MM.1S (cell line): Measurements from ENCODE around the gene PRR19.
"Not testable (repeated sequence)": the region's sequence is repeated elsewhere in the genome, so short reads cannot be mapped to it uniquely, and the experiment has no call there.

Source experiments
- DNase-seq: peaks from one replicate; pipeline ENCODE4 v3.0.0-alpha.2; 2015
- H2AFZ ChIP-seq: fragments of 300-600 bp; sonication (generic); 2 replicates; pipeline ENCODE4 v1.6.0; 2016; ENCODE audit warnings: antibody characterized with exemption, low read length
- H3F3A ChIP-seq: fragments of 300-600 bp; sonication (generic); 2 replicates; pipeline ENCODE4 v1.6.1; 2016; ENCODE audit warnings: mild to moderate bottlenecking, antibody characterized with exemption, low read length, moderate library complexity, mixed read lengths; ENCODE audit not compliant: insufficient read depth
- H3K27ac ChIP-seq: fragments of 300-600 bp; sonication (generic); 2 replicates; pipeline ENCODE4 v1.5.1; 2016; ENCODE audit warnings: mild to moderate bottlenecking, low read length
- H3K27me3 ChIP-seq: fragments of 300-600 bp; sonication (generic); replicated peaks from 2 replicates; pipeline ENCODE4 v1.6.0; 2016; ENCODE audit warnings: low read length; ENCODE audit not compliant: insufficient read depth
- H3K36me3 ChIP-seq: fragments of 300-600 bp; sonication (generic); replicated peaks from 2 replicates; pipeline ENCODE4 v1.6.1; 2016; ENCODE audit warnings: mild to moderate bottlenecking, low read length, mixed read lengths; ENCODE audit not compliant: insufficient read depth
- H3K4me1 ChIP-seq: fragments of 300-600 bp; sonication (generic); 2 replicates; pipeline ENCODE4 v1.6.1; 2016; ENCODE audit warnings: low read length, mixed read lengths
- H3K4me2 ChIP-seq: fragments of 300-600 bp; sonication (generic); 2 replicates; pipeline ENCODE4 v1.6.0; 2016; ENCODE audit warnings: low read depth, low read length
- H3K4me3 ChIP-seq: fragments of 300-600 bp; sonication (generic); 2 replicates; pipeline ENCODE4 v1.5.1; 2016; ENCODE audit warnings: low read length, mixed read lengths
- H3K79me2 ChIP-seq: fragments of 300-600 bp; sonication (generic); 2 replicates; pipeline ENCODE4 v1.6.1; 2016; ENCODE audit warnings: mixed run types, low read length, mixed read lengths
- H3K9ac ChIP-seq: fragments of 300-600 bp; sonication (generic); 2 replicates; pipeline ENCODE4 v1.6.1; 2016; ENCODE audit warnings: low read length, mixed read lengths
- H3K9me2 ChIP-seq: fragments of 300-600 bp; sonication (generic); replicated peaks from 2 replicates; pipeline ENCODE4 v1.6.1; 2016; ENCODE audit warnings: mild to moderate bottlenecking, low read length, mixed read lengths; ENCODE audit not compliant: insufficient read depth
- H3K9me3 ChIP-seq: fragments of 300-600 bp; sonication (generic); replicated peaks from 2 replicates; pipeline ENCODE4 v1.6.1; 2016; ENCODE audit warnings: mild to moderate bottlenecking, low read length, mixed read lengths; ENCODE audit not compliant: insufficient read depth
- H4K20me1 ChIP-seq: fragments of 300-600 bp; sonication (generic); 2 replicates; pipeline ENCODE4 v1.6.1; 2016; ENCODE audit warnings: mild to moderate bottlenecking, low read length, moderate library complexity, mixed read lengths; ENCODE audit not compliant: insufficient read depth
- EZH2 ChIP-seq: fragments of 300-600 bp; sonication (generic); optimal IDR thresholded peaks from 2 replicates; pipeline ENCODE3; 2017; ENCODE audit warnings: low read depth, mild to moderate bottlenecking, antibody characterized with exemption, low read length, mixed read lengths
- EZH2phosphoT487 ChIP-seq: fragments of 300-600 bp; sonication (generic); IDR thresholded peaks from 2 replicates; pipeline ENCODE4 v1.6.1; 2018; ENCODE audit warnings: antibody characterized with exemption, low read length
- TF ChIP-seq, protein P1 (sequence below): fragments of 300-600 bp; sonication (generic); IDR thresholded peaks from 2 replicates; pipeline ENCODE4 v1.5.1; 2016; ENCODE audit warnings: antibody characterized with exemption, low read length, mixed read lengths

PRR19 gene

DNA sequence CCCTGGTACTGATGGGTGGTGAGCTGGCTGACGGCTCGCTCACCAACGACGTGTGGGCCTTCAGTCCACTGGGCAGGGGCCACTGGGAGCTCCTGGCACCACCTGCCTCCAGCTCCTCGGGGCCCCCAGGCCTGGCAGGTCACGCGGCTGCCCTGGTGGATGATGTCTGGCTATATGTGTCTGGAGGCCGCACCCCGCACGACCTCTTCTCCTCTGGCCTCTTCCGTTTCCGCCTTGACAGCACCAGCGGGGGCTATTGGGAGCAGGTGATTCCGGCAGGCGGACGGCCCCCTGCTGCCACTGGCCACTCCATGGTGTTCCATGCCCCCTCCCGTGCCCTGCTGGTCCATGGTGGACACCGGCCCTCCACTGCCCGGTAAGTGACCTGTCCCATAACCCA lies 34.0 kb downstream of the PRR19 start:
- no peak overlapping the region for H3K9ac ChIP-seq
- no peak for DNase-seq

GRCh38 chr19:42339126-42339860 lies 37.4 kb downstream of the PRR19 start:
- not testable (repeated sequence) for H3K4me2 ChIP-seq, H3K27me3 ChIP-seq, DNase-seq, H3K4me1 ChIP-seq, H3K79me2 ChIP-seq, H3K9ac ChIP-seq, H3F3A ChIP-seq, H3K27ac ChIP-seq, H3K9me3 ChIP-seq, H2AFZ ChIP-seq, H3K4me3 ChIP-seq, H3K36me3 ChIP-seq, H3K9me2 ChIP-seq, H4K20me1 ChIP-seq

More for the DNA sequence above, 34.0 kb downstream of the PRR19 start:
- H3K9me3 ChIP-seq: no peaks in the 10 kb centered on the region
- H3K4me1 ChIP-seq: no peaks in the 10 kb centered on the region
- no peaks in the 10 kb centered on the region for H3K9me2 ChIP-seq
- H2AFZ ChIP-seq: no peak overlapping the region
- no peaks in the 10 kb centered on the region for H3K79me2 ChIP-seq
- no peak overlapping the region for H3K27ac ChIP-seq
- H3F3A ChIP-seq: no peaks in the 10 kb centered on the region
- TF ChIP-seq, protein P1, sequence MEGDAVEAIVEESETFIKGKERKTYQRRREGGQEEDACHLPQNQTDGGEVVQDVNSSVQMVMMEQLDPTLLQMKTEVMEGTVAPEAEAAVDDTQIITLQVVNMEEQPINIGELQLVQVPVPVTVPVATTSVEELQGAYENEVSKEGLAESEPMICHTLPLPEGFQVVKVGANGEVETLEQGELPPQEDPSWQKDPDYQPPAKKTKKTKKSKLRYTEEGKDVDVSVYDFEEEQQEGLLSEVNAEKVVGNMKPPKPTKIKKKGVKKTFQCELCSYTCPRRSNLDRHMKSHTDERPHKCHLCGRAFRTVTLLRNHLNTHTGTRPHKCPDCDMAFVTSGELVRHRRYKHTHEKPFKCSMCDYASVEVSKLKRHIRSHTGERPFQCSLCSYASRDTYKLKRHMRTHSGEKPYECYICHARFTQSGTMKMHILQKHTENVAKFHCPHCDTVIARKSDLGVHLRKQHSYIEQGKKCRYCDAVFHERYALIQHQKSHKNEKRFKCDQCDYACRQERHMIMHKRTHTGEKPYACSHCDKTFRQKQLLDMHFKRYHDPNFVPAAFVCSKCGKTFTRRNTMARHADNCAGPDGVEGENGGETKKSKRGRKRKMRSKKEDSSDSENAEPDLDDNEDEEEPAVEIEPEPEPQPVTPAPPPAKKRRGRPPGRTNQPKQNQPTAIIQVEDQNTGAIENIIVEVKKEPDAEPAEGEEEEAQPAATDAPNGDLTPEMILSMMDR: no peak
- TF ChIP-seq EZH2 (no peak), EZH2phosphoT487 (no peak)
- H3K4me3 ChIP-seq: no peak overlapping the region
- no peaks in the 10 kb centered on the region for H4K20me1 ChIP-seq
- H3K4me2 ChIP-seq: no peak overlapping the region
- no peaks in the 10 kb centered on the region for H3K36me3 ChIP-seq
- H3K27me3 ChIP-seq: no peaks in the 10 kb centered on the region

- H3K9me3 ChIP-seq, H3K27ac ChIP-seq, H3K4me2 ChIP-seq: not testable (repeated sequence)
Measured at GRCh38 chr19:42339922-42340321, 38.0 kb downstream of the PRR19 start.

GRCh38 chr19:42343344-42344110 lies 41.6 kb downstream of the PRR19 start:
- Histone ChIP-seq H3K27ac (no peak overlapping the region), H3K9me3 (no peaks in the 10 kb centered on the region)
- DNase-seq: no peak

More at GRCh38 chr19:42339922-42340321, 38.0 kb downstream of the PRR19 start:
- not testable (repeated sequence) for DNase-seq, H3K36me3 ChIP-seq, H3K4me3 ChIP-seq, H3K9ac ChIP-seq, H2AFZ ChIP-seq, H4K20me1 ChIP-seq, H3K4me1 ChIP-seq, H3F3A ChIP-seq, H3K9me2 ChIP-seq, H3K79me2 ChIP-seq, H3K27me3 ChIP-seq

More at GRCh38 chr19:42343344-42344110, 41.6 kb downstream of the PRR19 start:
- Histone ChIP-seq H3F3A (no peaks in the 10 kb centered on the region), H2AFZ (no peak overlapping the region), H4K20me1 (no peaks in the 10 kb centered on the region), H3K4me3 (no peak overlapping the region), H3K27me3 (no peaks in the 10 kb centered on the region), H3K79me2 (no peaks in the 10 kb centered on the region), H3K9me2 (no peaks in the 10 kb centered on the region), H3K4me1 (no peaks in the 10 kb centered on the region), H3K4me2 (no peak overlapping the region), H3K9ac (no peak overlapping the region), H3K36me3 (no peaks in the 10 kb centered on the region)
- no peak for TF ChIP-seq EZH2
- TF ChIP-seq, protein P1: peak; percentile 19; the same call in 1 of the 2 replicates
